Smooth muscle cell of the coronary artery (primary cell): ENCODE results near the gene SLC12A1. TPM values are rescaled to one million over a fixed set of nuclear protein-coding genes. Genes with fewer than 3 reads are reported as not detected.

Experiments used
- total RNA-seq: library from RNA; depleted of rRNA; stranded (reverse); fragments of >200 nt; gene quantifications from 2 replicates; pipeline ENCODE4 v1.2.3, GENCODE V29; 2014; ENCODE audit warnings: low replicate concordance

Gene SLC12A1
- not detected in 2 replicates for total RNA-seq

GRCh38 chr15:48205981-48206380 is at the start of gene SLC12A1:
Gene SLC12A1, plus strand, starts transcription at chr15:48206302. Its CDS starts 1,418 bp downstream, at chr15:48207720.

DNA sequence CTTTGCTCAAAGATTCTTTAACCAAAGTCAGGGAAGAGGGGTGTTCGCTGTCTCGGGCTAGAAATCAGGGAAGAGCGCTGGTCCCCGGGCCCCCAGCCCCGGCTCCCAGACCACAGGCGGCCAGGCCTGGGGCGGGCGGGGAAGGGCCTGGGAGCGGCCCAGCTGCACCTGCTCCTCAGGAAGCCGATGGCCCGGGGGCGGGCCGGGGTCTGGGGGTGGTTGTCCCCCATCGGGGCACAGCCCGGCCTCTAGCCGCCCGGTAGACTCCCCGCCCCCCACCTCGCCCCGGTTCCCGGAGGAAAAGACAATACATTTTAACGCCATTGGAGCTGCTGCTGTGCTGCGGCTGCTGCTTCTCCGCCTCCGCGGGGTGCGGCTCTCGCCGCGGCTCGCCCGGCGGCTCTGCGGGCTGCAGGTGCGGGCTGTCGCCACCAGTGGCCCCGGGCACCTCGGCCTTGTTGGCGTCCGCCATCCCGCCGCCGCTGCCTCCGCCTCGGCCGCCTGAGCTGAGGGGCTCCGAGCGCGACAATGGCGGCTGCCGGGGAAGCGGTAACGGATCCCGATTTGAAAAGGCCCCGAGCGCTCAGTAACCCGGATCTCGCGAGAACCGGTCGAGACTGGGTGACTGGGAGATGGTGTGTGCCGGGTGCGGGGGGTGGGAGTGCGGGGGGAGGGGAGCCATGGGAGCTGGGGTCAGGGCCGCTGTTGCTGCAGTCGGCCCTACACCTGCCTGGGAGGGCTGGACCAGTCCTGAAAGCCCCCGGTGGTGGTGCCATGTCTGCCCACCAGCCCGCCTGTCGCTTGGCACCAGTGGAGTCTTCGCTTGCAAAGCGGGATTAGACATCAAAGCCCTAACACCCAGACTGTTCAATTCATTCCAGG is 28.1 kb upstream of the SLC12A1 start, which contains the start of gene MYEF2:
MYEF2 (minus strand) TSS at position 530 of the 882 bp plus-strand sequence; CDS start at position 472, 58 bp downstream.

DNA sequence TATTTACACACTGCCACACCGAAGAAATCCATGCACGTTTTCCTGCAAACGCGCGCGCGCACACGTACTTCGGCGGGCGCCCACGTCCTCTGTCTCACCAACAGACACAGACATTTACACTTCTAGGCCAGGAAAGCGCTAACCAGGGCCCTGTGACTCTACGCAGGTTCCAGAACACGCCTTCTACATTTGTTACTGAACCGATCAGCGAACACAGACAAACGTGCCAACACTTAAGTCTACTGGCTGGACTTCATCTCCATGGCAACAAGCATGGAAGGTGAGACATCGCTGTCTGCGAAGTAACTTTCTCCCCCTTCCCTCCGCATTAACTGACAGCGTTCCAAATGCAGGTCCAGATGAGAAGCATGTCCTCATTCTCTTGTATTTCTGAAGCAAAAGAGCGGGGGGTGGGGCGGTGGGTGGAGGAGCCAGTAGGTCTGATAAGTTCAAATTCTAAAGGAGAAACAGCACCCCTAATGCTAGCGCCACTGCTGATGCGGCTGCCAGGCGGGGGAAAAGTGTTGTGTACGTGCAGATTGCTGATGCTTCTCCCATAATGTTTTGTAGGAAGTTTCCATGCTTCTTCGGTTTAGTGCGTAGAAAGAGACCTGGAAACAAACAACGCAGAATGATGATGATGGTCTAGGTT is 14.4 kb upstream of the SLC12A1 start, which contains the start of gene CTXN2:
CTXN2 (plus strand) TSS at position 92 of the 652 bp plus-strand sequence. CDS start 9,636 bp downstream, outside the sequence.

GRCh38 chr15:48330855-48331795 is 125.0 kb downstream of the SLC12A1 start, which contains the start of gene DUT:
Gene DUT, plus strand, starts transcription at chr15:48331429. Its CDS starts 87 bp downstream, at chr15:48331516.

Other genes starting within 250 kb of the SLC12A1 start
- not detected in 2 replicates for gene SLC24A5, start 85.3 kb upstream of the SLC12A1 start, total RNA-seq
- gene MYEF2, start 28.0 kb upstream of the SLC12A1 start, total RNA-seq: 0.94 and 6.2 TPM in 2 replicates
- not detected in 2 replicates for gene CTXN2, start 14.6 kb upstream of the SLC12A1 start, total RNA-seq
- gene DUT, start 125.1 kb downstream of the SLC12A1 start, total RNA-seq: 33.2 and 34.2 TPM in 2 replicates